HepG2 (cell line): ENCODE results near the gene GALNT5. TPM values are rescaled to one million over a fixed set of nuclear protein-coding genes. Genes with fewer than 3 reads are reported as not detected.
"Not testable (repeated sequence)": the region's sequence is repeated elsewhere in the genome, so short reads cannot be mapped to it uniquely, and the experiment has no call there.

Experiments used
- ATAC-seq: fragments of 200-7000 bp; cut with Tn5 transposase; 3 replicates; pipeline ENCODE4 v1.9.1; 2020; ENCODE audit warnings: mild to moderate bottlenecking, moderate library complexity
- BruUV-seq: library from RNA; stranded (reverse); fragments of 400-500 nt; replicated peaks from 2 replicates; lab custom pipeline; 2021; lab: Mats Ljungman, UMichigan
- CTCF ChIA-PET: fragments of 300-600 bp; formaldehyde crosslinking; extraction: SDS; loops from one replicate; lab custom pipeline; 2021; ENCODE audit warnings: low total read pairs, inconsistent platforms, low intra/inter-chr PET ratio; lab: Yijun Ruan, JAX
- POLR2A ChIA-PET: fragments of 350-600 bp; sonication (Branson Sonifier 250); formaldehyde crosslinking; loops from one replicate; lab custom pipeline; 2020; ENCODE audit warnings: antibody characterized with exemption, inconsistent platforms; lab: Yijun Ruan, JAX
- DNase-seq: peaks from one replicate; pipeline ENCODE4 v3.0.0-alpha.2; 2015; ENCODE audit warnings: low spot score
- FAIRE-seq: peaks from 3 replicates; lab custom pipeline; 2011; peaks lifted over from hg19 to GRCh38; lab: Jason Lieb, UNC
- H2AFZ ChIP-seq: one replicate; pipeline ENCODE4 v1.6.1; 2011; ENCODE audit warnings: low read length, inconsistent platforms
- H3K27ac ChIP-seq: fragments of 300-600 bp; 3 replicates; pipeline ENCODE4 v1.8.0; 2011; ENCODE audit warnings: mixed run types, mild to moderate bottlenecking, mixed read lengths, low read length, inconsistent platforms; ENCODE audit not compliant: insufficient read depth; ENCODE audit errors: extremely low read length
- H3K27me3 ChIP-seq, 2 experiments: fragments of 200-600 bp in 1 of 2; 2 replicates in 1 of 2; 3 replicates in 1 of 2; pipeline versions ENCODE4 v1.6.0 to v1.8.0; 2011; ENCODE audit warnings: low read length in 2 of 2, mild to moderate bottlenecking in 2 of 2, moderate library complexity in 2 of 2, inconsistent platforms in 1 of 2; ENCODE audit not compliant: insufficient read depth in 2 of 2, control insufficient read depth in 1 of 2
- H3K36me3 ChIP-seq, 2 experiments: fragments of 200-600 bp in 1 of 2; replicated peaks in 1 of 2; 2 replicates in 1 of 2; 3 replicates in 1 of 2; pipeline versions ENCODE4 v1.5.1 to v1.8.0; 2011; ENCODE audit warnings: low read length in 2 of 2, inconsistent platforms in 1 of 2; ENCODE audit not compliant: insufficient read depth in 2 of 2, control insufficient read depth in 1 of 2
- H3K4me1 ChIP-seq: 2 replicates; pipeline ENCODE4 v1.5.1; 2012; ENCODE audit warnings: low read length, inconsistent platforms; ENCODE audit not compliant: insufficient read depth
- H3K4me2 ChIP-seq: 2 replicates; pipeline ENCODE4 v1.6.0; 2011; ENCODE audit warnings: low read depth, low read length, inconsistent platforms
- H3K4me3 ChIP-seq, 3 experiments: fragments of 200-600 bp in 1 of 3; sonication (generic), shearing (Covaris generic) in 1 of 3; replicated peaks in 1 of 3; 2 replicates each; pipeline ENCODE4 v1.5.1; 2011 to 2016; ENCODE audit warnings: low read length in 3 of 3, inconsistent platforms in 2 of 3, low read depth in 2 of 3, mild to moderate bottlenecking in 2 of 3, control low read depth in 1 of 3, mixed read lengths in 1 of 3; ENCODE audit not compliant: insufficient read depth in 1 of 3
- H3K79me2 ChIP-seq: one replicate; pipeline ENCODE4 v1.6.1; 2011; ENCODE audit warnings: low read length, inconsistent platforms; ENCODE audit not compliant: insufficient read depth
- H3K9ac ChIP-seq: 2 replicates; pipeline ENCODE4 v1.6.0; 2011; ENCODE audit warnings: mild to moderate bottlenecking, low read depth, low read length, inconsistent platforms; ENCODE audit not compliant: insufficient read depth
- H3K9me3 ChIP-seq: 2 replicates; pipeline ENCODE4 v1.5.1; 2012; ENCODE audit warnings: mild to moderate bottlenecking, low read length
- H4K20me1 ChIP-seq: 2 replicates; pipeline ENCODE4 v1.6.0; 2011; ENCODE audit warnings: inconsistent platforms, mild to moderate bottlenecking, low read length, moderate library complexity; ENCODE audit not compliant: insufficient read depth
- HOXA5 ChIP-seq: sonication (generic); formaldehyde crosslinking; IDR thresholded peaks from 2 replicates; pipeline ENCODE4 v1.4.0; 2020; ENCODE audit warnings: missing genetic modification reagents
- IRX3 ChIP-seq: sonication (generic); formaldehyde crosslinking; IDR thresholded peaks from 2 replicates; pipeline ENCODE4 v1.8.1; 2023; ENCODE audit warnings: mild to moderate bottlenecking, low read depth, missing genetic modification reagents, borderline replicate concordance
- KLF6 ChIP-seq: IDR thresholded peaks from 2 replicates; pipeline ENCODE4 v1.8.0; 2016; ENCODE audit warnings: missing biosample characterization, missing genetic modification reagents
- PHF8 ChIP-seq: sonication (generic); formaldehyde crosslinking; IDR thresholded peaks from 2 replicates; pipeline ENCODE4 v1.5.0; 2020; ENCODE audit warnings: missing genetic modification reagents
- SKI ChIP-seq: fragments of 450-650 bp; IDR thresholded peaks from one replicate; pipeline ENCODE4 v1.6.1; 2018; ENCODE audit warnings: mild to moderate bottlenecking; ENCODE audit not compliant: partially characterized antibody
- YY1 ChIP-seq: IDR thresholded peaks from 2 replicates; pipeline ENCODE4 v1.6.1; 2011; ENCODE audit warnings: low read length, low read depth, moderate library complexity, mild to moderate bottlenecking; ENCODE audit not compliant: insufficient read depth, insufficient replicate concordance
- ZNF296 ChIP-seq: sonication (generic); formaldehyde crosslinking; conservative IDR thresholded peaks from 2 replicates; pipeline ENCODE4 v1.5.0; 2020; ENCODE audit warnings: mild to moderate bottlenecking, missing genetic modification reagents
- ZNF446 ChIP-seq: sonication (generic); formaldehyde crosslinking; IDR thresholded peaks from 2 replicates; pipeline ENCODE4 v1.5.0; 2020; ENCODE audit warnings: mild to moderate bottlenecking, missing genetic modification reagents
- ZNF552 ChIP-seq: sonication (generic); formaldehyde crosslinking; IDR thresholded peaks from 2 replicates; pipeline ENCODE4 v1.9.0; 2022; ENCODE audit warnings: missing genetic modification reagents, mild to moderate bottlenecking, borderline replicate concordance
- WGBS: methylation state at CpG from one replicate; pipeline ENCODE4 v1.1.6; 2017; ENCODE audit warnings: low lambda C conversion rate; 5-methylcytosine and 5-hydroxymethylcytosine counted together
- in situ Hi-C: cut with HindIII; loops from 2 replicates; pipeline ENCODE4 v1.10.0; 2017; ENCODE audit warnings: low pct_unique_long_range_greater_than_20kb; ENCODE audit not compliant: extremely low pct_ligation_motif_present
- intact Hi-C: fragments of 100-400 bp; cut with micrococcal nuclease; formaldehyde crosslinking; loops from one replicate; pipeline ENCODE4 v1.10.0; 2022; ENCODE audit not compliant: unreplicated experiment
- polyA plus RNA-seq, 8 experiments: library from polyadenylated mRNA; depleted of rRNA in 3 of 8; stranded (reverse) in 7 of 8; unstranded in 1 of 8; fragments of >200 nt; fragmentation: Illumina TruSeq in 4 of 8; extraction: Trizol in 4 of 8; gene quantifications; 2 replicates each; pipeline versions ENCODE4 v1.2.1 to v1.2.3, GENCODE V29; 2011 to 2016; ENCODE audit warnings: low read depth in 4 of 8, missing spikeins in 1 of 8, mixed read lengths in 1 of 8; ENCODE audit not compliant: insufficient read depth in 1 of 8
- total RNA-seq, 5 experiments: library from RNA; depleted of rRNA; stranded (reverse); fragments of >200 nt; fragmentation: Illumina TruSeq; extraction: Trizol; gene quantifications; 2 replicates each; pipeline ENCODE4 v1.2.3, GENCODE V29; 2016; ENCODE audit warnings: low read depth in 1 of 5
- TF ChIP-seq, protein P1 (sequence below): sonication (generic); formaldehyde crosslinking; IDR thresholded peaks from 2 replicates; pipeline ENCODE4 v1.5.0; 2020; ENCODE audit warnings: missing genetic modification reagents
- TF ChIP-seq, protein P2 (sequence below): sonication (generic); formaldehyde crosslinking; IDR thresholded peaks from 2 replicates; pipeline ENCODE4 v1.4.0; 2020; ENCODE audit warnings: mild to moderate bottlenecking, missing genetic modification reagents
- TF ChIP-seq, protein P3 (sequence below): sonication (generic); formaldehyde crosslinking; IDR thresholded peaks from 2 replicates; pipeline ENCODE4 v1.5.0; 2020; ENCODE audit warnings: mild to moderate bottlenecking, missing genetic modification reagents, borderline replicate concordance

Gene GALNT5
- total and polyA plus RNA-seq, 2 of the 13 experiments (the other 11 are each of a cell fraction or from before 2014, with no cell fraction given): not detected

DNA sequence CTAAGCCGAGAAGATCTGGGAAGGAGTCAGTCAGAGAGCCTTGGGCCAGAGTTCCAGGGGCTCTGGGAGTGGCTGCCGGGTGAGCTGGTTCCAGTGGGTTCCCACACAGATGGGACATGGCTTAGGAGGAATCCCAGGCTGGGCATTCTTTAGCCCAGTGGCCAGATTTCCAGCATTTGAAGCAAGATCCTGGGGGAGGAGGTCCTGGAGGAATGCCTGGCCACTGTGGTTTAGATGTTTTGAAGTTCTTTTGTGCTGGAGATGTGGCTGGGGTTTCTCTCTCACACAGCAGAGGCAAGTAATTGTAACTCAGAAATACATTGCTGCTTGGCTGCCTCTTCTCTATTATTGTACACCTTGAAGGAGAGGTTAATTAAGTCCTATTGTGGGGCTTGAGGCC lies 83.9 kb downstream of the GALNT5 start:
- FAIRE-seq, H4K20me1 ChIP-seq, H3K27me3 ChIP-seq, in situ Hi-C loops, ATAC-seq, POLR2A ChIA-PET, H3K4me3 ChIP-seq, H3K4me1 ChIP-seq, H3K27ac ChIP-seq, H3K9ac ChIP-seq, H3K4me2 ChIP-seq, H2AFZ ChIP-seq, H3K79me2 ChIP-seq, H3K36me3 ChIP-seq, BruUV-seq, CTCF ChIA-PET, DNase-seq, intact Hi-C loops: not testable (repeated sequence)
- 14% methylated on average over 2 of the region's 2 CpGs for WGBS
- peaks cover 15% of the 10 kb centered on the region; the same call in 1 of the 2 replicates for H3K9me3 ChIP-seq

DNA sequence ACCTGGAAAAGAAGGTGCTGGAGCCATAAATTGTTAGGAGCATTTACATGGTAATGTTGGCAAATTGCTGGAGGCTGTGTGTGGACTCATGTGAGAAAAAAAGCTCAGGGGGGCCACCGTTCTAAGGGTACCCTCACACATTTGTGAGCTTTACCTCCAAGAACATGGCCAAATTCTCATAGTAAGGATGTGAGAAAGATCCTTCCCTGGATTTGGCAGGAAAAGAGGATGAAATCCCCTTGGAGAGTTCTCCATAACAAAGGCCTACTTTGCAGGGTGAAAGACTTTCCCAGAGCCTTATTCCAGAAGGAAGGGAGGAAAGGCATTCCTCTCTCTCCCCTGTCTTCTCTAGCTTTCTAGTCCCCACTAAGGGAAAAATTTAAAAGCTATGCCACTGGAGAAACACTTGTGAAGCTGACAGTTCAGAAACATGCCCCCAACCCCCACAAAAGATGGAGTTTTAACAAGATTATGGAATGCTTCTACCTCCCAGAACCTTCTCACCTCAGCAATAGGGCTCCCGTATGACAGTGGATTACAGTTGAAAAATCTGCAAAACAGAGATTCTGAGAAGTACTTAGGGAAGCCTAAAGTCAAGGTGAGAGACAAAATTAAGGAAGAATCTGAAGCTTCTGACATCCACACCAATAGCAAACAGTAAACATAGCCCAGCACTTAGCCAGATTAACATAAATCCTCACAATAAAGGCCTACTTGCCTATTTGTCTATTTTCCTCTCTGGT lies 88.3 kb downstream of the GALNT5 start:
- DNase-seq: no peak
- no peaks in the 10 kb centered on the region for H3K27me3 ChIP-seq
- no peak overlapping the region for H3K9ac ChIP-seq
- no peak overlapping the region for H3K4me3 ChIP-seq
- no peak for TF ChIP-seq ZNF296 (CRISPR knock-in tag)
- TF ChIP-seq YY1: no peak
- TF ChIP-seq, protein P1, sequence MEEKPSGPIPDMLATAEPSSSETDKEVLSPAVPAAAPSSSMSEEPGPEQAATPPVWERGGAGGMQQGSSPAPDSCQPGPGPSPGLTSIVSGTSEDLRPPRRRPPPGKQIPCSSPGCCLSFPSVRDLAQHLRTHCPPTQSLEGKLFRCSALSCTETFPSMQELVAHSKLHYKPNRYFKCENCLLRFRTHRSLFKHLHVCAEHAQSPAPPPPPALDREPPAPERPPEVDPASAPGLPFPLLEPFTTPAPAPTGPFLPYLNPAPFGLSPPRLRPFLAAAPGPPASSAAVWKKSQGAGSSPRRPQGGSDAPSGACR: no peak
- no peak for TF ChIP-seq ZNF552
- TF ChIP-seq PHF8 (CRISPR knock-in tag): no peak
- TF ChIP-seq KLF6: no peak
- TF ChIP-seq, protein P2, sequence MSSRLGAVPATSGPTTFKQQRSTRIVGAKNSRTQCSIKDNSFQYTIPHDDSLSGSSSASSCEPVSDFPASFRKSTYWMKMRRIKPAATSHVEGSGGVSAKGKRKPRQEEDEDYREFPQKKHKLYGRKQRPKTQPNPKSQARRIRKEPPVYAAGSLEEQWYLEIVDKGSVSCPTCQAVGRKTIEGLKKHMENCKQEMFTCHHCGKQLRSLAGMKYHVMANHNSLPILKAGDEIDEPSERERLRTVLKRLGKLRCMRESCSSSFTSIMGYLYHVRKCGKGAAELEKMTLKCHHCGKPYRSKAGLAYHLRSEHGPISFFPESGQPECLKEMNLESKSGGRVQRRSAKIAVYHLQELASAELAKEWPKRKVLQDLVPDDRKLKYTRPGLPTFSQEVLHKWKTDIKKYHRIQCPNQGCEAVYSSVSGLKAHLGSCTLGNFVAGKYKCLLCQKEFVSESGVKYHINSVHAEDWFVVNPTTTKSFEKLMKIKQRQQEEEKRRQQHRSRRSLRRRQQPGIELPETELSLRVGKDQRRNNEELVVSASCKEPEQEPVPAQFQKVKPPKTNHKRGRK (CRISPR knock-in tag): no peak
- TF ChIP-seq ZNF446: no peak
- TF ChIP-seq, protein P3, sequence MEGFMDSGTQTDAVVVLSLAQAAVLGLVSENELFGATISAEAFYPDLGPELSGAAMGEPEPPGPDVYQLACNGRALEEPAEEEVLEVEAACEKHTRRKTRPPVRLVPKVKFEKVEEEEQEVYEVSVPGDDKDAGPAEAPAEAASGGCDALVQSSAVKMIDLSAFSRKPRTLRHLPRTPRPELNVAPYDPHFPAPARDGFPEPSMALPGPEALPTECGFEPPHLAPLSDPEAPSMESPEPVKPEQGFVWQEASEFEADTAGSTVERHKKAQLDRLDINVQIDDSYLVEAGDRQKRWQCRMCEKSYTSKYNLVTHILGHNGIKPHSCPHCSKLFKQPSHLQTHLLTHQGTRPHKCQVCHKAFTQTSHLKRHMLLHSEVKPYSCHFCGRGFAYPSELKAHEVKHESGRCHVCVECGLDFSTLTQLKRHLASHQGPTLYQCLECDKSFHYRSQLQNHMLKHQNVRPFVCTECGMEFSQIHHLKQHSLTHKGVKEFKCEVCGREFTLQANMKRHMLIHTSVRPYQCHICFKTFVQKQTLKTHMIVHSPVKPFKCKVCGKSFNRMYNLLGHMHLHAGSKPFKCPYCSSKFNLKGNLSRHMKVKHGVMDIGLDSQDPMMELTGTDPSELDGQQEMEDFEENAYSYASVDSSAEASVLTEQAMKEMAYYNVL (CRISPR knock-in tag): no peak
- no peak for TF ChIP-seq HOXA5 (CRISPR knock-in tag)
- TF ChIP-seq SKI: no peak
- TF ChIP-seq IRX3 (CRISPR knock-in tag): no peak
- WGBS: 11% methylated on average over 2 of the region's 2 CpGs
- no peak for ATAC-seq
- in situ Hi-C loops (no loop called here), intact Hi-C loops (no loop called here)
- H3K36me3 ChIP-seq: no peaks in the 10 kb centered on the region
- no peaks in the 10 kb centered on the region for H4K20me1 ChIP-seq
- FAIRE-seq: no peak
- POLR2A ChIA-PET: no interaction called here
- peaks cover 15% of the 10 kb centered on the region; the same call in 1 of the 2 replicates for H3K9me3 ChIP-seq
- no peak overlapping the region for H3K27ac ChIP-seq
- CTCF ChIA-PET: no interaction called here
- no TSS peak for BruUV-seq
- no peak overlapping the region for H3K4me2 ChIP-seq
- H2AFZ ChIP-seq: no peak overlapping the region
- H3K4me1 ChIP-seq: no peaks in the 10 kb centered on the region
- H3K79me2 ChIP-seq: no peaks in the 10 kb centered on the region
